Measurements from ENCODE around the gene DDHD1.
"Not testable (repeated sequence)": the region's sequence is repeated elsewhere in the genome, so short reads cannot be mapped to it uniquely, and the experiment has no call there.

Gene DDHD1

DNA sequence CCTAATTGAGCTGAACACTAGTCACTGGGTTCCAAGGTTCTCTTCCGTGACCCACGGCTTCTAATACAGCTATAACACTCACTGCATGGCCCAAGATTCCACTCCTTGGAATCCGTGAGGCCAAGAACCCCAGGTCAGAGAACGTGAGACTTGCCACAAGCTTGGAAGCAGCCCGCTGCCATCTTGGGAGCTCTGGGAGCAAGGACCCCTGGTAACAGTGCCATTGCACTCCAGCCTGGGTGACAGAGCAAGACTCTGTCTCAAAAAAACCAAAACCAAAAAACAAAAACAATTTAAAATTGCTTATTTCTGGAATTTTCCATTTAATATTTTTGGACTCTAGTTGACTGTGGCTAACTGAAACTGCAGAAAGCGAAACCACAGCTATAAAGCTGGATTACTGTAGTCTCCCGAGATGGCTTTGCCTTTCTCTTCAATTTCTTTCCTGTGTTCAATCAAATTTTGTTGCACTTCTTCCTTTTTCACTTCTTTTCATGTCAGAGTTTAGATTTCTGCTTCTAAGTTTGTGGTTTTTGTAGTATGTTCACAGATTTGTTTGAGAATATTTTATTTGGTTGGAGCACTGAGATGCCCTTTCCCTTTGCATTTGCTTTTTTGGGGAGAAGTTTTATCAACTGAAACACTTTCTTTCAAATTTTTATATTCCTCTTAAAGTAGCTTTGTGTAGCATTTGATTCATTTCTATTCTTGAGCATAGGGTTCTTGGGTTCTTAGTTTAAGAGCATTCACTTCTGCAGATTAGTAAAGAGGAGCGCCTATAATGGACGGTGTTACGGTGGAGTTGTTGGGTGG is 44.6 kb downstream of the DDHD1 start:
- DNase-seq (ENCODE audit: low spot score), result peak; percentile 3

GRCh38 chr14:53106768-53107167 is 46.4 kb downstream of the DDHD1 start:
- no peak for DNase-seq (ENCODE audit: low spot score)

DNA sequence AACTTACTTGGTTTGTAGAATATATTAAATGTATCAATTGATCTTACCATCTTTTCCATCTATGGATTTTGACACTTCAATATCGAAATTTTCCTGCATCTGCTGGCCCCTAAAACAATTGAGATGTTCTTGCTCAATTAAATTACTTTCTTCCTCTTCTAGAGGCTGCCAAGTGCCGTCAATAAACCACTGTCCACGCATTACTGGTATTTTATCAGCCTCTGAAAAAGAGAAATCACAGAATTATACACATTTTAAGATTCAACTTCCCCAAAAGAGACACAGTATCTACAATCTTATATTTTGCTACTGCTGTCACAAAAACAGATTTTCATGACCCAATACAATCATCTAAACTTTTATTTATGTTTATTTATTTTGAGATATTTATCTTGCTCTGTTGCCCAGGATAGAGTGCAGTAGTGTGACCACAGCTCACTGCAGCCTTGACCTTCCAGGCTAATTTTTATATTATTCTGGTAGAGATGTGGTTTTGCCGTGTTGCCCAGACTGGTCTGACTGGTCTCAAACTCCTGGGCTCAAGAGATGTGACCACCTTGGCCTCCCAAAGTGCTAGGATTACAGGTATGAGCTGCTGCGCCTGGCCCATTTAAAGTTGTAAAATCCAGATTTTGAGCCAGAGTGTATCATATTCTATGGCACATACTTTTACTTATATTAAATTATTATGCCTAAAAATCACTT is 49.3 kb downstream of the DDHD1 start:
- no peak for DNase-seq (ENCODE audit: low spot score)

DNA sequence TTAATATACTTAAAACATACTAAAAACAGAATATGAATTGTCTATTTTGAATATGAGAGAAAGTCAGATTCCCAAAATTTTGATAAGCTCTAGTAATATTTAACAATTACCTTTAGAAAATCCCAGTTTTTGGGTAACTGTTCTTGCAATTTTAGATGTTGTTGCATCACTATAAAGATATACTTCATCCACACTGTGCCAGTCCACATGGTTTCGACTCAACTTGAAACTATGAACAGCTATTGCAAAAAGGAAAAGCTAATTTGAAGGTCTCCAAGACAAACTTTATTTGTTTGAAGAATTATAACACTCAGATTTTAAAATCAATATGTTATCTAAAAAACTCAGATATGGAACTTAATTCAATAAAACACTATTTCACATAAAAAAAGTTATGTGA is 59.9 kb downstream of the DDHD1 start:
- no peak for DNase-seq (ENCODE audit: low spot score)

GRCh38 chr14:53090853-53091252 is 62.3 kb downstream of the DDHD1 start:
- no peak for DNase-seq (ENCODE audit: low spot score)

- not testable (repeated sequence) for DNase-seq (ENCODE audit: low spot score)
Measured at GRCh38 chr14:53084954-53085353, 68.2 kb downstream of the DDHD1 start.

DNA sequence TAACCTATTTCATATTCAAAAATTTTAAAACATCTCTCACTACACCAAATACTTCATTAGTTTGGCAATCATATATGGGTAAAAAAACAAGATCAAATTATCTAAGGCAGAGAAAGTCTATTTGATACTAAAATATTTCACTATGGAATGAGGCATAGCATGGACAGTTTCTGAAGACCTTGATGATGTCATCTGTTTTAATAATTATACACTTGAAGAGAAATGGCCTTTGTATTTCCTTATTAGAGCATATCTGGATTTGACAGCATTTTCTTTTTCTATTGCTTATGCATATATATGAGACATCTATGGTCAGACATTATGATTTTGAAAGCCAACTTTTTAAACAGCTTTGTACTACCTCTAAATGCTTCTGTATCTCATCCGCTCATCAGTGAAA is 88.6 kb downstream of the DDHD1 start:
- DNase-seq (ENCODE audit: low spot score), result no peak

DNA sequence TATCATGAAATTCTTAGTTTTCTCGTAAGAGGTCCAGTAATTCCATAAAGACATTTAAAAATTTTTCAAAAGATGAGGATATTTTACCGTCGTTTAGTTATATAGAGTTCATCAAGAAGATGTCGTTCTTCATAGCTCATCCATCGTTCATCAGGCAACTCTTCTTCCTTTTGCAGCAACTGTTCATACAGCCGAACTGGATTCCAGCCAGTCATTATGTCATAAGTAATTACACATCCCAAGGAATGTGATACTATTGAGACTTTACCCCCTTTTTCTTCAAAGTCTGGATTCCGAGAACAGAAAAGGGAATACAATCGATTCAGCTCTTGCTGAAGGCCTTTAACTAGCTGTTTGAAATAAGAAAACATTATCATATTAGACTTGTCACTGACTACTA is 90.3 kb downstream of the DDHD1 start:
- no peak for DNase-seq (ENCODE audit: low spot score)

DNA sequence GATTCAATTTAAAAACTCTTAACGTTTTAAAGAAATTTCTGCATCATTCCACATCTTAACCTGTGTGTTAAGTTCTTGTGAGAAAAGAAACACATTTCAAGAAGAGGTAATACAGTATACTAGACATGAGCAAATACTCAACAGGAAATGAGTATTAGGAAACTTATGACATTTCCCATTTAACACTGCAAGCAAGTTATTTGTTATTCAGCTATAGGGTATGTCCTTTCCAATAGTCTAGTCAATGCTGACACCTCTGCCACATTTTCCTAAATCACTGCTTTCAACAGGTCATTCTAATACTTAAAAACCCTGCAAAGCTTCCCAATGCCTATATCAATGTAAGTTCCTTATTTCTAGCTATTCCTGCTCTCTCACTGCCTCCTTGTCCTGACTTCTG is 93.1 kb downstream of the DDHD1 start:
- DNase-seq (ENCODE audit: low spot score), result peak; percentile 54

DNA sequence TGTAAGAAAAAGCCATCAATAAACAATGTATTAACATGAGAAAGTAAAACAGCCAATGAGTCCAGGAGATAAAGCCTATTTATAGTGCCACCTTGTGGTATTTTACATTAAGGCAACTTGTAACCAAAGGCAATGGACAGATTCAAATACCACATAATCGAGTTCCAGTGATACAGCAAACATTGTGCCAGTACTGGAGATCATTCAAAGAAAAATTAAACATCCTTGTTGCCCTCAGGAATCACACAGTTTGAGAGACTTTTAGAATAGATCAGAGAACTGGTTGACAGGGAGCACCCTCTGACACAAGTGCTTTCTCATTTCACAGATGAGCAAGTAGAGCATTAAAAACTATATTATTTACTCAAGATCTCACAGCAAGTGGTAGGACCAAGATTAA is 98.1 kb downstream of the DDHD1 start:
- peak; percentile 55 for DNase-seq (ENCODE audit: low spot score)

DNA sequence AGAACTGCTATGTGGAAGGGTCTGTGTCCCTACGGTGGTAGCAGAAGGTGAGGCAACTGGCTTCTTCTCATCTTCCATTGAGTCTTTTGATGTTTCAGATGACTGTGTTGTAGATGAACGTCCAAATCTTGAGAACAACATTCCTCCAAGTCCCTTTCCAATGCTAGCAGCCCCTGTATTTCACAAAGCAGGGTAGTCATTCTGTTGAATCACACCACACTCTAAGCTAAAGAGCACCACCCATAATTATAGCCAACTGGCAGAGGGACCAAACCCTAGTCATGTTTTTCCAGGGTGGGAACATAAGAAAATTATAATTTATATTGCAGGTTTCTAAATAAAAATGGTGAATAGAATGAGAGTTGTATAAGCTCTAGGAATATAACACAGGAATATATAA is 98.7 kb downstream of the DDHD1 start:
- DNase-seq (ENCODE audit: low spot score), result no peak

DNA sequence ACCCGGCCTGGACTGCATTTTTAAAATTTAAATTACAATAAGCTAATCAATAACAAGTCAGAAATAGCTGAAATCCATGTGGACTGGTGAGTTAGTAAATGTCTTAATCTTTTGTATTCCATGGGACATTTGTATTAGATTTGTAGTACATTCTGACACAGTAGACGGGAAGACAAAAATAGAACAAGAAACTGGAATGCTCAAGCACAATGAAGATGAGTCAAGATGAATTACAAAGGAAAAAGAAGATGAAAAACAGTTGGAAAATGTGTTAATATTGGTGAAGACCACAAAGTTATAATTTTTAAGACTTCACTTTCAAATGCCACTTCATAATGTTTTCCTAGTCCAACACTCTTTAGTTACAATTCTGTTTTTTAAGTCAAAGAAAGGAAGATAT is 104.5 kb downstream of the DDHD1 start:
- DNase-seq (ENCODE audit: low spot score), result no peak

DNA sequence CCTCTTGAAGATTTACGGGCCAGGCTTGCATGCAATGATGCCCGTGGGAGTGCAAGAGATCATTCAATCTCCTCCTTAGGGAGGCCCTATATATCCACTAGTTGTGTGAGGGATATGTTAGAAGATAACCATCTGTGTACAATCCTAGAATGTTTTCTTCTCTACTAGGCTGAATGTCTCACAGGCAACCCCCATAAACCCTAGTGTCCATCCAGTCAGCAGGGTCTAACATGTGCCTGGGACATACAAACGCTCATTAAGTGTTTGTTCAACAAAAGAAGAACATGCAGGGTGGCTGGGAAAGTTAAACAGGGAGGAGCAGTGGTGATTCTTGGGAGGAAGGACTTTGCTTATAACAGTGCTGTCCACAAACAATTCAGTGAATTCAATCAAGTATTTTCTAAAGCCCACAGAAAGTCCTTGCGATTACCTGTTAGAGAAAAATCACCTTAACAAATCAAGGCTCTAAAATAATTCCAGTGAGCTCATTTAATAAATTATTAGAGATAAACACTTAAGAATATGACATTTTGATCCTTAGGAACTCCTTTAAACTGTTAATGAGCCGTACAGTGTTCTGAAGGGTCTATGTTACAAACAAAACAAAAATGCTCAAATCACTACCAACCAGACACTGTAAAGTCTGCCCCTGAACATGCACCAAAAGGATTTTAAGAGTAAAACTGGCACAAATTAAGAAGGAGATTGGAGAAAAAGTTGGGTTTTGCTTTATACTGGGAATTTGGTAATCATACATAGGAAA is 105.6 kb downstream of the DDHD1 start:
- DNase-seq (ENCODE audit: low spot score), result no peak

GRCh38 chr14:53044486-53044885 is 108.6 kb downstream of the DDHD1 start:
- DNase-seq (ENCODE audit: low spot score), result no peak

DNA sequence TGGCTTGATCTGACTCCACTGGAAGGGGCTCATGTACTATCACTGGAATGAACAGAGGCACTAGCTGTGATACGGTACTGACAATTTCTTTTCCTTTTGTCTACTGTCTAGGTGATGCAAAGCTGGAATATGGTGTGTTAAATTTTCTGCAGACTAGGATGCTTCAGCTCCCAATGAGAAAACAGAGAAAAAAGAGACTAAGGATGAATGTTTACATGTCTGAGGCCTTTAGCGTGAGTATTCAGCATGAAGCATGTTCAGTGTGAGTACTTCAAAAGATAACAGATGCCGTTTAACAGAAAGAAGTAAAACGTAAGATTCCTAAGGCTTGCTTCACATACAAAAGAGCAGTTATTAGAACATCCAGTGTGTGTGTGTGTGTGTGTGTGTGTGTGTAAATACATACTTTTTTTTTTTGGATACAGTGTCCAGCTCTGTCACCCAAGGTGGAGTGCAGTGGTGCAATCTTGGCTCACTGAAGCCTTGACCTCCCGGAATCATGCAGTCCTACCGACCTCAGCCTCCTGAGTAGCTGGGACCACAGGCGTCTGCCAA is 110.0 kb downstream of the DDHD1 start:
- no peak for DNase-seq (ENCODE audit: low spot score)

DNA sequence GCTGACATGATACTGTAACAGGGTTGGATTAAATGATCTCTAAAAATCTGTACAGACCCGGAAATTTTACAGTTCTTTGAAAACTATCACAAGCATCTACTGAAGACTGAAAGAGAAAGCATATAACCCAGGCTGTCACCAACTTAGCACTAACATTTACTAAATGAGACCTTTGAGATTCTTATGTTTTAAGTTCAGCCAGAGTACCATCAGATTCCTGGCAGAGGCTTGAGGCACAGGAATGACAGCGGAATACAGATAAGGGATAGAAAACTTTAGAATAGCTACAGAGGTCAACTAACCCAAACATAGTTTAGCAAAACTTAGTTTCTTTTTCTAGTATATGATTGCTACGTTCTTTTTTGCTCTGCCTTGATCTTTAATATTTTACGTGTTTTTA is 110.6 kb downstream of the DDHD1 start:
- no peak for DNase-seq (ENCODE audit: low spot score)

DNA sequence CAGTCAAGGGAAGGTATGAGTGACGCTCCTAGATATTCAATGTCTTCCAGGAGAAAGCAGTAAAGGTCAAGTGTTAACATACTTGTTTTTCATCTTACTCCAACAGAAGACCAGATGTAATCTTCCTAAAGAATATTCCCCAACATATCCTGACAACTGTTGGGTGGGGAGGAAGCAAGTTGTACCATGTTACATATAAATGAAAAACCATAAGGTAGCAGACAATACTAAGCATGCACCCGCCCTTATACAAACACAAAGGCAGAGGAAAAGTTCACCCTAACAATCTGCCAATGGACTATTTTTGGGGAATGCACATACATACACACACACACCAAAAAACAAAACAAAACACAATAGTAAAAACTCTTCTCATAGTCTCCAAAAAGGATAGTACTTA is 112.1 kb downstream of the DDHD1 start:
- DNase-seq (ENCODE audit: low spot score), result no peak

DNA sequence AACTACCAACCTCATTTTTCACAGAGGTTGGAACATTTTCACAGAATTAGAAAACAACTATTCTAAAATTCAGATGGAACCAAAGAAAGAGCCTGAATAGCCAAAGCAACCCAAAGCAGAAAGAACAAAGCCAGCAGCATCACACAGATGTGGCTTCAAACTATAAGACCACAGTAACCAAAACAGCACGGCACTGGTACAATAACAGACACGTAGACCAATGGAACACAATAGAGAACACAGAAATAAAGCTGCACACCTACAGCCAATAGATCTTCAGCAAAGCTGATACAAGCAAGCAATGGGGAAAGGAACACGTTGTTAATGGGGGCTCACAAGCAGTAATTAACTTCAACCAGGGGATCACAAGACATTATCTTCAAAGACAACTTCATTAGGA is 114.5 kb downstream of the DDHD1 start:
- no peak for DNase-seq (ENCODE audit: low spot score)

DNA sequence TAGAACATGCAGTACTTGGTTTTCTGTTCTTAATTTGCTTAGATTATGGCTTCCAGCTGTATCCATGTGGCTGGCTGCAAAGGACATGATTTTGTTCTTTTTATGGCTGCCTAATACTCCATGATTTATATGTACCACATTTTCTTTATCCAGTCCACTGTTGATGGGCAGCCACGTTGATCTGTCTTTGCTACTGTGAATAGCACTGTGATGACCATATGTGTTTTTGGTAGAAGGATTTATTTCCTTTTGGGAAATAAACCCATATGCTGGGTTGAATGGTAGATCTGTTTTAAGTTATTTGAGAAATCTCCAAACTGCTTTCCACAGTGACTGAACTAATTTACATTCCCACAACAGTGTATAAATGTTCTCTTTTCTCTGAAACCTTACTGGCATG is 116.1 kb downstream of the DDHD1 start:
- no peak for DNase-seq (ENCODE audit: low spot score)

DNA sequence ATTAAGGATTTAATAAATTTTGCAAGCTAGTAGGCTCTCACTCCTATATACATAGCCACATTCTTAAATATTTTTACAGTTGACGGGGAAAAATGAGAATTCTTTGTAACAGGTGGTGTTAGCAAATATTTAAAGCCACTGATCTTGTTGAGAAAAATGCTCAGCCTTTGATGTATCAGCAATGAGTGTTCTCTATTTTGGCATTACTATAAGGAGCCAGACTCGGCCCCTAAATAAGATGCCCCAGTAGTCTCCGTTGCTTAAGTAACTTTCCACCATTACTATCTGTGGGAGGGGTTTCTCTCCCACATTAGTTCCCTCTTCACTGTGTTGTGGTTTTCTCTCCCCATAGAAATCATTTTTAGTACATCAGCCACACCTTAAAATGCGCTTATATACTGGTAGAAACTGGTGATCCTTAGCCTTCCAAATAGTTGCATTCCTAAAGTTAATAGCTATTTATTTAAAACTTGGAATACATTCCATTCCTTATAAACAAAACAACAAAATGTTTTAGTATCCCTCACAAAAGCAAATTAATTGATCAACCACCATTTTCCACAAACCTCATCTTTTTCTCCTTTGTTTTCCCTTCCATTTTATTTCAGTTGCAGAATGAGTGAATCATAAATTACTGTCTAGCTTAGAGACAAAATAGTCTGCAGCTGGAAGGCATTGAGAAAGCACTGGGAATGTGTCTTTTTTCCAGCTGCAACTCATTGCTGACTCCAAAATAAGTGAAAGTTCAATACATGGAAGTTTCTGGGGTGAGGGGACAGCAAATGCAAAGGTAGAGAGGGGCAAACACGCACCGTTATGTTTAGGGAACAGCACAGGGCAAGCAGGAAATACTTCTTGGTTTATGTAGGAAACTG is 117.5 kb downstream of the DDHD1 start:
- no peak for DNase-seq (ENCODE audit: low spot score)

- no peak for DNase-seq (ENCODE audit: low spot score)
Measured at GRCh38 chr14:53034688-53035230, 118.4 kb downstream of the DDHD1 start.
